ENCODE measurements around the gene IQSEC3.

DNA sequence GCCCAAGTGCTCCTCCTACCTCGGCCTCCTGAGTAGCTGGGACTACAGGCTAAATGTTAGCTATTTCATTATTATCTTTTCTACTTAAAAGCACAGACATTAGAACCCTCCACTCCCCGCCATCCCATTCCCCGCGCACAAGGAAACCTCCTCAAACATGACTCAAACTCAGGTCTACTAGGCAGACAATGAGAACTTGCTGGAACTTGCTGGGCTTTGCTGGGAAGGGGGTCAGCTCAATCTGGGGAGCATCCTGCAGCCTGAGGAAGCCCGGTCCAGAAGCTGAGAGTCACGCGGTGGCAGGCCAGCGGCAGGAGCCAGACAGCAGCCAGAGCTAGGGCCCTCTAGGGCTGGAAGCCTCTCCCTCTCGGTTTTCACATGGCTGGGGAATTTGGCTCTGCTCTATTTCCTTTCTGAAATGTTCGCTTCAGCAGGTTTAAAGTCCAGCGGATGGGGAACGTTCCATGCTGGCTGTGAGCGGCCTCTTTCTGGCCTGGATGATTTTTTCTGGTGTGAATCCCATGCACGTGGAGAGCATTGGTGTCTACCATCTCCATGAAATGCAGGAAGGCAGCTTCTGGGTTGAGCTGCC lies 78.9 kb downstream of the IQSEC3 start:
- TF ChIP-seq CTCF (IDR thresholded peaks at IDR 0.05; ENCODE audit: poor library complexity) = no peak
- TF ChIP-seq EZH2phosphoT487 (IDR thresholded peaks at IDR 0.05; ENCODE audit: low read depth, severe bottlenecking, unreplicated experiment) = no peak
- TF ChIP-seq EZH2 (IDR thresholded peaks at IDR 0.05; ENCODE audit: borderline replicate concordance) = no peak
